ENCODE measurements around the gene GPS2.

- TF ChIP-seq, protein P1, sequence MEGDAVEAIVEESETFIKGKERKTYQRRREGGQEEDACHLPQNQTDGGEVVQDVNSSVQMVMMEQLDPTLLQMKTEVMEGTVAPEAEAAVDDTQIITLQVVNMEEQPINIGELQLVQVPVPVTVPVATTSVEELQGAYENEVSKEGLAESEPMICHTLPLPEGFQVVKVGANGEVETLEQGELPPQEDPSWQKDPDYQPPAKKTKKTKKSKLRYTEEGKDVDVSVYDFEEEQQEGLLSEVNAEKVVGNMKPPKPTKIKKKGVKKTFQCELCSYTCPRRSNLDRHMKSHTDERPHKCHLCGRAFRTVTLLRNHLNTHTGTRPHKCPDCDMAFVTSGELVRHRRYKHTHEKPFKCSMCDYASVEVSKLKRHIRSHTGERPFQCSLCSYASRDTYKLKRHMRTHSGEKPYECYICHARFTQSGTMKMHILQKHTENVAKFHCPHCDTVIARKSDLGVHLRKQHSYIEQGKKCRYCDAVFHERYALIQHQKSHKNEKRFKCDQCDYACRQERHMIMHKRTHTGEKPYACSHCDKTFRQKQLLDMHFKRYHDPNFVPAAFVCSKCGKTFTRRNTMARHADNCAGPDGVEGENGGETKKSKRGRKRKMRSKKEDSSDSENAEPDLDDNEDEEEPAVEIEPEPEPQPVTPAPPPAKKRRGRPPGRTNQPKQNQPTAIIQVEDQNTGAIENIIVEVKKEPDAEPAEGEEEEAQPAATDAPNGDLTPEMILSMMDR (IDR thresholded peaks at IDR 0.05) = no peak
- TF ChIP-seq POLR2A (IDR thresholded peaks at IDR 0.05) = no peak
Measured at GRCh38 chr17:7354262-7354843, 39.2 kb upstream of the GPS2 start.
